Endodermal cell (in vitro differentiated cells): ENCODE results near the gene KCTD3. TPM values are rescaled to one million over a fixed set of nuclear protein-coding genes. Genes with fewer than 3 reads are reported as not detected.

Experiments used
- DNase-seq: peaks from one replicate; pipeline ENCODE4 v3.0.0-alpha.2; 2017
- H3K27ac ChIP-seq: 2 replicates; pipeline ENCODE4 v1.5.1; 2013; ENCODE audit warnings: mild to moderate bottlenecking, low read depth, low read length, moderate library complexity
- H3K27me3 ChIP-seq: 2 replicates; pipeline ENCODE4 v1.6.1; 2013; ENCODE audit warnings: mild to moderate bottlenecking, low read length, moderate library complexity; ENCODE audit not compliant: insufficient read depth, control insufficient read depth, poor library complexity, severe bottlenecking
- H3K36me3 ChIP-seq: 2 replicates; pipeline ENCODE4 v1.7.0; 2013; ENCODE audit warnings: mild to moderate bottlenecking, low read length, moderate library complexity; ENCODE audit not compliant: control insufficient read depth, insufficient read depth
- H3K4me1 ChIP-seq: one replicate; pipeline ENCODE4 v1.7.0; 2013; ENCODE audit warnings: low read length; ENCODE audit not compliant: control insufficient read depth, insufficient read depth
- H3K4me3 ChIP-seq: 2 replicates; pipeline ENCODE4 v1.5.1; 2013; ENCODE audit warnings: mild to moderate bottlenecking, low read length, moderate library complexity
- H3K9ac ChIP-seq: 2 replicates; pipeline ENCODE4 v1.6.1; 2013; ENCODE audit warnings: mild to moderate bottlenecking, low read length, moderate library complexity; ENCODE audit not compliant: poor library complexity, severe bottlenecking; ENCODE audit errors: extremely low read depth
- H3K9me3 ChIP-seq: 2 replicates; pipeline ENCODE4 v1.6.1; 2013; ENCODE audit warnings: mild to moderate bottlenecking, low read length, moderate library complexity; ENCODE audit not compliant: control insufficient read depth
- H3K27ac Mint-ChIP-seq: 2 replicates; pipeline ENCODE4 v1.8.0; 2020; ENCODE audit warnings: mixed read lengths
- H3K27me3 Mint-ChIP-seq: 2 replicates; pipeline ENCODE4 v1.8.0; 2021; ENCODE audit warnings: mild to moderate bottlenecking, mixed read lengths; ENCODE audit not compliant: insufficient read depth
- H3K36me3 Mint-ChIP-seq: 2 replicates; pipeline ENCODE4 v1.8.0; 2020; ENCODE audit warnings: low read depth, mixed read lengths
- H3K4me1 Mint-ChIP-seq: 2 replicates; pipeline ENCODE4 v1.8.0; 2020; ENCODE audit warnings: mixed read lengths
- H3K4me3 Mint-ChIP-seq: 2 replicates; pipeline ENCODE4 v1.8.0; 2020; ENCODE audit warnings: mild to moderate bottlenecking, moderate library complexity, mixed read lengths
- H3K9me3 Mint-ChIP-seq: 2 replicates; pipeline ENCODE4 v1.8.0; 2020; ENCODE audit warnings: mild to moderate bottlenecking, mixed read lengths
- CTCF ChIP-seq: fragments of 200-600 bp; sonication (generic); conservative IDR thresholded peaks from 2 replicates; pipeline ENCODE4 v1.5.0; 2021; ENCODE audit warnings: antibody characterized with exemption, mild to moderate bottlenecking
- WGBS, 2 experiments: methylation state at CpG; one replicate each; pipeline versions ENCODE4 v1.1.5 to v1.1.7; 2013; ENCODE audit warnings: missing lambda C conversion rate in 2 of 2, mixed read lengths in 1 of 2; ENCODE audit not compliant: insufficient coverage in 1 of 2, insufficient read length in 1 of 2; 5-methylcytosine and 5-hydroxymethylcytosine counted together
- total RNA-seq, 2 donors: library from RNA; stranded (reverse); fragmentation: NEBNext Ultra II Directional in 1 of 2; extraction: Animal tissue kit (Norgen Biotek cat#: 25700) in 1 of 2; gene quantifications; 2 replicates in 1 of 2; 3 replicates in 1 of 2; pipeline ENCODE4 v1.2.1, GENCODE V29; 2021

Gene KCTD3
- total RNA-seq, 2 donors from 2014 or later = 42.2 to 46.5 TPM

GRCh38 chr1:215551806-215552205 is 15.3 kb upstream of the KCTD3 start:
- H3K9me3 ChIP-seq = no peaks in the 10 kb centered on the region
- H3K36me3 Mint-ChIP-seq = no peaks in the 10 kb centered on the region
- DNase-seq = no peak
- WGBS, 2 experiments = 96% methylated on average over 5 of the region's 5 CpGs; no CpG with 5 or more reads in 1 of the 2 experiments
- TF ChIP-seq CTCF = no peak
- H3K4me3 Mint-ChIP-seq = no peak overlapping the region
- no peaks in the 10 kb centered on the region for H3K4me1 ChIP-seq
- H3K9me3 Mint-ChIP-seq = no peaks in the 10 kb centered on the region
- no peaks in the 10 kb centered on the region for H3K27me3 Mint-ChIP-seq
- H3K27ac ChIP-seq = no peak overlapping the region
- H3K27ac Mint-ChIP-seq = no peak overlapping the region
- H3K36me3 ChIP-seq = no peaks in the 10 kb centered on the region
- H3K4me3 ChIP-seq = no peak overlapping the region
- H3K9ac ChIP-seq = no peak overlapping the region
- H3K27me3 ChIP-seq = no peaks in the 10 kb centered on the region
- H3K4me1 Mint-ChIP-seq = no peaks in the 10 kb centered on the region

GRCh38 chr1:215554865-215555264 is 12.2 kb upstream of the KCTD3 start:
- H3K4me1 Mint-ChIP-seq = no peaks in the 10 kb centered on the region
- no peak overlapping the region for H3K27ac Mint-ChIP-seq
- no peak overlapping the region for H3K4me3 ChIP-seq
- no peaks in the 10 kb centered on the region for H3K4me1 ChIP-seq
- H3K9ac ChIP-seq = no peak overlapping the region
- no peaks in the 10 kb centered on the region for H3K36me3 Mint-ChIP-seq
- TF ChIP-seq CTCF = no peak
- DNase-seq = no peak
- no peaks in the 10 kb centered on the region for H3K9me3 Mint-ChIP-seq
- no peaks in the 10 kb centered on the region for H3K27me3 Mint-ChIP-seq
- no peaks in the 10 kb centered on the region for H3K9me3 ChIP-seq
- no peak overlapping the region for H3K27ac ChIP-seq
- no CpG with 5 or more reads among the region's 1 CpG for WGBS, 2 experiments
- no peaks in the 10 kb centered on the region for H3K27me3 ChIP-seq
- H3K4me3 Mint-ChIP-seq = no peak overlapping the region
- H3K36me3 ChIP-seq = no peaks in the 10 kb centered on the region

- no peaks in the 10 kb centered on the region for H3K4me1 Mint-ChIP-seq
- H3K36me3 Mint-ChIP-seq = no peaks in the 10 kb centered on the region
- H3K27ac Mint-ChIP-seq = no peak overlapping the region
- WGBS, 2 experiments = 61 to 100% methylated on average over 1 of the region's 1 CpG
- Histone ChIP-seq H3K9ac (no peak overlapping the region), H3K4me1 (no peaks in the 10 kb centered on the region), H3K36me3 (no peaks in the 10 kb centered on the region), H3K27me3 (no peaks in the 10 kb centered on the region), H3K4me3 (no peak overlapping the region), H3K9me3 (no peaks in the 10 kb centered on the region), H3K27ac (no peak overlapping the region)
- H3K4me3 Mint-ChIP-seq = no peak overlapping the region
- no peak for TF ChIP-seq CTCF
- H3K9me3 Mint-ChIP-seq = peaks cover 1% of the 10 kb centered on the region
- no peaks in the 10 kb centered on the region for H3K27me3 Mint-ChIP-seq
- no peak for DNase-seq
These were observed 11.6 kb upstream of the KCTD3 start for GRCh38 chr1:215555531-215555930.
